Right lobe of liver (tissue), 6 donors: Measurements from ENCODE around the gene CYP2D6. TPM values are rescaled to one million over a fixed set of nuclear protein-coding genes. Genes with fewer than 3 reads are reported as not detected.

Experiments used
- ATAC-seq, 4 donors: fragments of 200-7000 bp; cut with Tn5 transposase; one replicate each; pipeline ENCODE4 v1.9.1; 2020; ENCODE audit warnings: mild to moderate bottlenecking in 4 of 4, moderate library complexity in 4 of 4
- DNase-seq, 3 donors: peaks; one replicate each; pipeline ENCODE4 v3.0.0-alpha.2; 2020
- H3K27ac ChIP-seq, 3 donors: fragments of 200-600 bp; one replicate each; pipeline ENCODE4 v1.8.0; 2022
- H3K27me3 ChIP-seq, 2 donors: fragments of 200-600 bp; one replicate each; pipeline ENCODE4 v1.8.0; 2022
- H3K36me3 ChIP-seq, 4 donors: fragments of 200-600 bp; sonication (generic) in 1 of 4; one replicate each; pipeline versions ENCODE4 v1.5.1 to v1.8.0; 2017 to 2022; ENCODE audit warnings: control low read depth in 1 of 4
- H3K4me1 ChIP-seq, 4 donors: fragments of 200-600 bp; sonication (generic) in 1 of 4; one replicate each; pipeline versions ENCODE4 v1.5.1 to v1.8.0; 2017 to 2022; ENCODE audit warnings: control low read depth in 1 of 4
- H3K4me3 ChIP-seq, 3 donors: fragments of 200-600 bp; one replicate each; pipeline ENCODE4 v1.8.0; 2022
- H3K9me3 ChIP-seq, 4 donors: fragments of 200-600 bp; sonication (generic) in 1 of 4; one replicate each; pipeline versions ENCODE4 v1.5.1 to v1.8.0; 2017 to 2022; ENCODE audit warnings: control low read depth in 1 of 4
- POLR2A ChIP-seq: fragments of 450-650 bp; IDR thresholded peaks from one replicate; pipeline ENCODE4 v1.6.1; 2017; ENCODE audit warnings: antibody characterized with exemption, mild to moderate bottlenecking
- WGBS: methylation state at CpG from one replicate; pipeline ENCODE4 v1.1.6; 2018; ENCODE audit warnings: low coverage, low lambda C conversion rate; ENCODE audit not compliant: insufficient coverage; ENCODE audit errors: missing lambda C conversion rate; 5-methylcytosine and 5-hydroxymethylcytosine counted together
- intact Hi-C, 2 donors: fragments of 100-400 bp; cut with DNase I; formaldehyde crosslinking; loops; one replicate each; pipeline versions ENCODE4 v1.11.2 to v1.14.1; 2022
- total RNA-seq, 6 experiments: library from RNA; depleted of rRNA in 2 of 6; stranded (reverse); fragments of >200 nt in 2 of 6; fragmentation: NEBNext Ultra II Directional in 3 of 6; extraction: Animal tissue kit (Norgen Biotek cat#: 25700) in 3 of 6; gene quantifications; one replicate each; pipeline versions ENCODE4 v1.1.0 to v1.2.4, GENCODE V29; 2016 to 2023
- TF ChIP-seq, protein P1 (sequence below), 4 donors: fragments of 200-600 bp in 3 of 4; fragments of 450-650 bp in 1 of 4; IDR thresholded peaks; one replicate each; pipeline versions ENCODE4 v1.5.1 to v1.8.0; 2016 to 2022; ENCODE audit warnings: antibody characterized with exemption in 4 of 4, mild to moderate bottlenecking in 2 of 4
- donor health status: DM: no; HTN: yes; CAD: no.
- donor health status: DM: no; HTN: no; CAD: no.
- donor health status: DM: no; HTN: no; CAD: no.
- donor health status: DM: no; HTN: yes; CAD: no.
- donor health status: DM: no; HTN: yes; CAD: no.

The CYP2D6 gene
- total RNA-seq, 6 experiments from 2014 or later, result 104 to 400 (median 283) TPM

DNA sequence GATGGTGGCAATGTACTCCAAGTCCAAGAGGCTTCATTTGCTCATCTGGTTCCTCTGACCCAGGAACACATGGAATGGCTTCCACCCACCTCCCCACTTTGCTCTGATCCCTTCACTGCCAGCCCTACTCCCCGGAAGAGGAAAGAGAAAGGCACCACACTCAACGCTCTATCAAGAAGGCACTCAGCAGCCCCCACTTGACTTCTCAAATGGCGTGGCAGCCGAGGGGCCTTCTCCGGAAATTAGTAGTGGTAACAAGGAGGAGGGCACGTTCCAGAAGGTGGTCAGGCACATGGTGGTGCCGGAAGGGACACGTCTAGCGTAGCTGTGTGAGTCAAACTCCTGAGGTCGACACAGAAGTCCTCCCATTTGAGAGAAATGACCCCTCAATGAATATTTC lies 36.5 kb upstream of the CYP2D6 start:
- Histone ChIP-seq H3K27me3 (no peaks in the 10 kb centered on the region), H3K4me3 (no peak overlapping the region), H3K27ac (no peak overlapping the region), H3K9me3 (no peaks in the 10 kb centered on the region), H3K4me1 (peaks cover 0 to under 1% (median 0%) of the 10 kb centered on the region in 4 donors), H3K36me3 (peaks cover 0 to 12% (median 1%) of the 10 kb centered on the region in 4 donors)
- DNase-seq (no peak), ATAC-seq (no peak)
- intact Hi-C loops, result loop anchor here (5.0 to 10.0 kb wide), 3 partner anchors 98 to 270 kb away; partner anchors contain the start of gene NFAM1 (in 1 of the 2)
- no peak for TF ChIP-seq POLR2A
- TF ChIP-seq, protein P1, sequence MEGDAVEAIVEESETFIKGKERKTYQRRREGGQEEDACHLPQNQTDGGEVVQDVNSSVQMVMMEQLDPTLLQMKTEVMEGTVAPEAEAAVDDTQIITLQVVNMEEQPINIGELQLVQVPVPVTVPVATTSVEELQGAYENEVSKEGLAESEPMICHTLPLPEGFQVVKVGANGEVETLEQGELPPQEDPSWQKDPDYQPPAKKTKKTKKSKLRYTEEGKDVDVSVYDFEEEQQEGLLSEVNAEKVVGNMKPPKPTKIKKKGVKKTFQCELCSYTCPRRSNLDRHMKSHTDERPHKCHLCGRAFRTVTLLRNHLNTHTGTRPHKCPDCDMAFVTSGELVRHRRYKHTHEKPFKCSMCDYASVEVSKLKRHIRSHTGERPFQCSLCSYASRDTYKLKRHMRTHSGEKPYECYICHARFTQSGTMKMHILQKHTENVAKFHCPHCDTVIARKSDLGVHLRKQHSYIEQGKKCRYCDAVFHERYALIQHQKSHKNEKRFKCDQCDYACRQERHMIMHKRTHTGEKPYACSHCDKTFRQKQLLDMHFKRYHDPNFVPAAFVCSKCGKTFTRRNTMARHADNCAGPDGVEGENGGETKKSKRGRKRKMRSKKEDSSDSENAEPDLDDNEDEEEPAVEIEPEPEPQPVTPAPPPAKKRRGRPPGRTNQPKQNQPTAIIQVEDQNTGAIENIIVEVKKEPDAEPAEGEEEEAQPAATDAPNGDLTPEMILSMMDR (IDR thresholded peaks at IDR 0.05), result no peak
- WGBS, result 67% methylated on average over 4 of the region's 10 CpGs

DNA sequence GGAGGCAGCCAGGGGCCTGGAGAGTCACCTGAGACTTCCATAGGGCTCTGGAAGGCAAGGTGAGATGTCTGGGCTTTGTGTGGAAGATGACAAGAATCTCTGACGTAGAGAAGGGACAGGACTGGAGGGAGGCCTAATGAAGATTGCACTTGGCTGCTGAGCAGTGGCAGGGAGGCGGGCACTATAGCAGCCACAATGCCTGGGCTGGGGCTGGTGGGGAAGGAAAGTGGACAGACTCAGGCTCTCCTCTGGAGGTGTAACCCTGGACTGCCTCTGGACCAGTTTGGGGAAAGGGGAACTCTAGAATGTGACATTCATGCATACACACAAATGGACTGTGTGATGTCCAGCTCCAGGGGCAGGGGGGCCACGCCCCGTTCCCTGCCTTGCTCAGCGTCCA lies 34.3 kb upstream of the CYP2D6 start:
- no peaks in the 10 kb centered on the region for H3K9me3 ChIP-seq
- DNase-seq (no peak), ATAC-seq (no peak)
- no peaks in the 10 kb centered on the region for H3K27me3 ChIP-seq
- no peaks in the 10 kb centered on the region for H3K4me1 ChIP-seq
- TF ChIP-seq, protein P1 (IDR thresholded peaks at IDR 0.05), result no peak
- no peak for TF ChIP-seq POLR2A
- WGBS, result no CpG with 5 or more reads among the region's 5 CpGs
- peaks cover 0 to 12% (median 1%) of the 10 kb centered on the region in 4 donors for H3K36me3 ChIP-seq
- H3K27ac ChIP-seq, result no peak overlapping the region
- intact Hi-C loops, result loop anchor here (5.0 to 10.0 kb wide), 3 partner anchors 100 to 272 kb away; partner anchors contain the start of gene NFAM1 (in 1 of the 2)
- H3K4me3 ChIP-seq, result no peak overlapping the region

DNA sequence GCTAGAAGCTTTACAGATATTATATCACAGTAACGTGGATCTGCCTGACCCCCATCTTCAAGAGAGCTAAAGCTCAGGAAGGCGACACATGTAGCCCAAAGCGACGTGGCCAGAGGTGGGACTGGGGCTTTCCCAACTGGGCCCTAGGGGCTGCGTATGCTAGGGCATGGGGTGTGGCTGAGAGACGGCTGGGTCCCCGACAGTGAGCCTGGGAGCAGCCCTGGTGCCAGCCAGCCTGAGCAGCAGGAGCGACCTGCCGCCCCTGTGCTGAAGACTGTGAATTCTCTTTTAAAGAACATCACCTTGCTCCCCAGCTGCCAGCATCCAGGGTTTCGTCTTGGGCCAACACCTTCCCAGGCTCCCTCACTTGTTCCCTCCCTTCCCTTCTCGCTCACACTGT lies 32.9 kb upstream of the CYP2D6 start:
- no peaks in the 10 kb centered on the region for H3K9me3 ChIP-seq
- no peak overlapping the region for H3K27ac ChIP-seq
- DNase-seq, result no peak
- TF ChIP-seq, protein P1 (IDR thresholded peaks at IDR 0.05), result no peak
- no peak for TF ChIP-seq POLR2A
- intact Hi-C loops, result loop anchor here in 1 of 2 donors (10.0 kb wide), 1 partner anchor 101 kb away; no protein-coding TSS in a partner anchor
- WGBS, result 100% methylated on average over 1 of the region's 11 CpGs
- H3K36me3 ChIP-seq, result peaks cover 0 to 5% (median 1%) of the 10 kb centered on the region in 4 donors
- H3K27me3 ChIP-seq, result no peaks in the 10 kb centered on the region
- no peak overlapping the region for H3K4me3 ChIP-seq
- no peaks in the 10 kb centered on the region for H3K4me1 ChIP-seq
- no peak for ATAC-seq

DNA sequence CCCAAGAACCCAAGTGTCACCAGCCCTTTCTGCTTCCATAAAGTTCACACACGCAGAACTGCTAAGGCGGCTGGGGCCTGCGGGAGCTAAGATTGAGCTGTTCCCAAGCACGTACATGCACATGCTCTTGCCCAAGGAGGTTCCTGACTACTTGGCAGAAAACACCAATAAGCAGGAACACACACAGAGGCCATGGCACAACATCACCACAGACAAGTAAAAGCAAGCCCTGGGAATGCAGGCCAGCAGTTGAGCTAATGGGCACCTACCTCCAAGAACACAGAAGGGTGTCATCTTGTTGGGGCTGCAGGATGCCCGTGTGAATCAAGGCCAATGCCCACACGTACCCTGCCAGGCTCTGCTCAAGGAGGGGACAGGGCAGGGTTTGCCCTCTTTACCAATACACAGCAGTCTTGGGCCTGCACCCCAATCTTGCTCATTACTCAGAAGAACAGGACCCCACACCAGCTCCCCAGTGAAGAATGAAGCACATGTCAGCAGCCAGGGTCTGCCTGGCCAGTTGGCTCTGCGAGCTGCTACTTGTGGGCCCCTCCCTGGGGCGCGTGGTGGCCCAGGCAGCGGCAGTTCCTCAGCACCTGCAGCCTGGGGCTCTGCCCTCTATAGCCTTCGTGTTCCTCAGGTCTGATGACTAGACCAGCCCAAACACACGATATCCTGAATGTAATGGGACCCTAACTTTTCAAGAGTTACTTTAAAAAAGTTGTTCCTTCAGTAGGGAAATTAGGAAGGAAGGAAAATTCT lies 32.3 kb upstream of the CYP2D6 start:
- Histone ChIP-seq H3K36me3 (peaks cover 0 to 3% (median 0%) of the 10 kb centered on the region in 4 donors), H3K27ac (no peak overlapping the region), H3K4me3 (no peak overlapping the region), H3K27me3 (no peaks in the 10 kb centered on the region), H3K9me3 (no peaks in the 10 kb centered on the region), H3K4me1 (no peaks in the 10 kb centered on the region)
- ATAC-seq (no peak), DNase-seq (no peak)
- intact Hi-C loops, result loop anchor here in 1 of 2 donors (10.0 kb wide), 1 partner anchor 102 kb away; no protein-coding TSS in a partner anchor
- no peak for TF ChIP-seq POLR2A
- TF ChIP-seq, protein P1 (IDR thresholded peaks at IDR 0.05), result no peak
- 89% methylated on average over 1 of the region's 12 CpGs for WGBS
